MCF 10A (cell line): ENCODE measurements around the gene NUCB2. TPM values are rescaled to one million over a fixed set of nuclear protein-coding genes. Genes with fewer than 3 reads are reported as not detected.

ENCODE experiments used
- BruUV-seq: library from RNA; stranded (reverse); fragments of 400-500 nt; replicated peaks from 2 replicates; lab custom pipeline; 2021; lab: Mats Ljungman, UMichigan
- CTCF ChIA-PET: fragments of 300-600 bp; sonication (Branson Sonifier 250); formaldehyde crosslinking; extraction: SDS; loops from one replicate; lab custom pipeline; 2021; ENCODE audit warnings: antibody characterized with exemption, inconsistent platforms; lab: Yijun Ruan, JAX
- POLR2A ChIA-PET: fragments of 300-600, 350-650 bp; sonication (Branson Sonifier 250); formaldehyde crosslinking; extraction: SDS; loops from one replicate; lab custom pipeline; 2020; ENCODE audit warnings: antibody characterized with exemption, inconsistent platforms; lab: Yijun Ruan, JAX
- DNase-seq: peaks from one replicate; pipeline ENCODE4 v3.0.0-alpha.2; 2018; ENCODE audit not compliant: unreplicated experiment
- H3K27ac Mint-ChIP-seq: one replicate; pipeline ENCODE4 v1.8.0; 2022; ENCODE audit warnings: mild to moderate bottlenecking, low read depth, mixed read lengths; ENCODE audit not compliant: unreplicated experiment
- H3K27me3 Mint-ChIP-seq: one replicate; pipeline ENCODE4 v1.8.0; 2022; ENCODE audit warnings: mixed read lengths; ENCODE audit not compliant: insufficient read depth, unreplicated experiment
- H3K36me3 Mint-ChIP-seq: one replicate; pipeline ENCODE4 v1.8.0; 2022; ENCODE audit warnings: mild to moderate bottlenecking, moderate library complexity, mixed read lengths; ENCODE audit not compliant: insufficient read depth, unreplicated experiment
- H3K4me1 Mint-ChIP-seq: one replicate; pipeline ENCODE4 v1.8.0; 2022; ENCODE audit warnings: mixed read lengths; ENCODE audit not compliant: insufficient read depth, unreplicated experiment
- H3K4me3 Mint-ChIP-seq: one replicate; pipeline ENCODE4 v1.8.0; 2022; ENCODE audit warnings: mild to moderate bottlenecking, moderate library complexity, mixed read lengths; ENCODE audit not compliant: unreplicated experiment
- H3K9me3 Mint-ChIP-seq: one replicate; pipeline ENCODE4 v1.8.0; 2022; ENCODE audit warnings: mixed read lengths; ENCODE audit not compliant: unreplicated experiment
- CTCF ChIP-seq: fragments of 200-600 bp; IDR thresholded peaks from one replicate; pipeline ENCODE4 v1.8.0; 2022; ENCODE audit warnings: antibody characterized with exemption, mild to moderate bottlenecking; ENCODE audit not compliant: unreplicated experiment
- intact Hi-C: fragments of 100-400 bp; cut with micrococcal nuclease; formaldehyde crosslinking; loops from 2 replicates; pipeline ENCODE4 v1.14.1; 2022
- total RNA-seq: library from RNA; stranded (reverse); gene quantifications from 2 replicates; pipeline ENCODE4 v1.2.3, GENCODE V29; 2022

NUCB2 gene
- total RNA-seq, 1 experiment from 2014 or later: 89.4 TPM

- Mint-ChIP-seq H3K4me3 (peak overlapping the region; percentile 75), H3K36me3 (peaks cover 16% of the 10 kb centered on the region), H3K27me3 (no peaks in the 10 kb centered on the region), H3K4me1 (peaks cover 5% of the 10 kb centered on the region), H3K9me3 (no peaks in the 10 kb centered on the region), H3K27ac (peak overlapping the region; percentile 21)
- no TSS peak for BruUV-seq
- peak; percentile 26 for DNase-seq
- intact Hi-C loops: loop anchor here (1.0 to 5.0 kb wide), 3 partner anchors 77 to 277 kb away; partner anchors contain the start of genes NUCB2 and RPS13
- ChIA-PET POLR2A (interaction anchor here (0.7 to 4.1 kb wide), 19 partner anchors 12 to 616 kb away, joined by 3 to 32 read pairs (median 5); partner anchors contain the start of genes C11orf58, KCNJ11, NUCB2 and PIK3C2A), CTCF (interaction anchor here (0.6 to 4.6 kb wide), 28 partner anchors 9 to 1634 kb away, joined by 3 to 34 read pairs (median 4); no protein-coding TSS in a partner anchor)
- TF ChIP-seq CTCF: no peak
These were observed 77.5 kb downstream of the NUCB2 start for GRCh38 chr11:17353821-17354600.

GRCh38 chr11:17354601-17354991 lies 78.1 kb downstream of the NUCB2 start:
- Mint-ChIP-seq H3K36me3 (peaks cover 22% of the 10 kb centered on the region), H3K27me3 (no peaks in the 10 kb centered on the region), H3K27ac (peak overlapping the region; percentile 21), H3K4me3 (peak overlapping the region; percentile 75), H3K9me3 (no peaks in the 10 kb centered on the region), H3K4me1 (peaks cover 5% of the 10 kb centered on the region)
- no TSS peak for BruUV-seq
- intact Hi-C loops: loop anchor here (5.0 kb wide), 2 partner anchors 77 to 277 kb away; partner anchors contain the start of genes NUCB2 and RPS13
- POLR2A ChIA-PET: interaction anchor here (0.6 to 4.1 kb wide), 13 partner anchors 11 to 293 kb away, joined by 3 to 32 read pairs (median 5); partner anchors contain the start of genes KCNJ11, NUCB2, PIK3C2A and RPS13
- peak; percentile 43 for TF ChIP-seq CTCF
- CTCF ChIA-PET: interaction anchor here (0.6 to 4.6 kb wide), 28 partner anchors 10 to 1633 kb away, joined by 3 to 34 read pairs (median 4); partner anchors contain the start of gene SAA2
- DNase-seq: peak; percentile 82

GRCh38 chr11:17366495-17366894 lies 90.0 kb downstream of the NUCB2 start:
- no TSS peak for BruUV-seq
- no peak overlapping the region for H3K27ac Mint-ChIP-seq
- no peaks in the 10 kb centered on the region for H3K27me3 Mint-ChIP-seq
- DNase-seq: no peak
- CTCF ChIA-PET: interaction anchor here (1.1 to 5.4 kb wide), 6 partner anchors 11 to 140 kb away, joined by 4 to 47 read pairs (median 6); no protein-coding TSS in a partner anchor
- H3K36me3 Mint-ChIP-seq: peaks cover 66% of the 10 kb centered on the region
- intact Hi-C loops: no loop called here
- TF ChIP-seq CTCF: no peak
- H3K9me3 Mint-ChIP-seq: peaks cover 24% of the 10 kb centered on the region
- H3K4me3 Mint-ChIP-seq: no peak overlapping the region
- POLR2A ChIA-PET: interaction anchor here (1.6 to 4.3 kb wide), 2 partner anchors 9 to 12 kb away, joined by 4 to 25 read pairs; no protein-coding TSS in a partner anchor
- no peaks in the 10 kb centered on the region for H3K4me1 Mint-ChIP-seq

- Mint-ChIP-seq H3K9me3 (peaks cover 35% of the 10 kb centered on the region), H3K27me3 (no peaks in the 10 kb centered on the region), H3K4me3 (no peak overlapping the region), H3K27ac (no peak overlapping the region), H3K4me1 (no peaks in the 10 kb centered on the region), H3K36me3 (peaks cover 74% of the 10 kb centered on the region)
- CTCF ChIA-PET: interaction anchor here (1.6 kb wide), 1 partner anchor 20 kb away, joined by 4 read pairs; the partner anchor contains the start of gene KCNJ11
- POLR2A ChIA-PET: no interaction called here
- DNase-seq: no peak
- no peak for TF ChIP-seq CTCF
- no TSS peak for BruUV-seq
- intact Hi-C loops: no loop called here
These were observed 92.0 kb downstream of the NUCB2 start for GRCh38 chr11:17368551-17368950.
